ENCODE data around the gene FAM217A. TPM values are rescaled to one million over a fixed set of nuclear protein-coding genes. Genes with fewer than 3 reads are reported as not detected.

The FAM217A gene
- total and polyA plus RNA-seq, 10 of the 15 experiments (the other 5 are each of a cell fraction or from before 2014, with no cell fraction given), result 0.09 to 0.11 TPM; not detected in 8

DNA sequence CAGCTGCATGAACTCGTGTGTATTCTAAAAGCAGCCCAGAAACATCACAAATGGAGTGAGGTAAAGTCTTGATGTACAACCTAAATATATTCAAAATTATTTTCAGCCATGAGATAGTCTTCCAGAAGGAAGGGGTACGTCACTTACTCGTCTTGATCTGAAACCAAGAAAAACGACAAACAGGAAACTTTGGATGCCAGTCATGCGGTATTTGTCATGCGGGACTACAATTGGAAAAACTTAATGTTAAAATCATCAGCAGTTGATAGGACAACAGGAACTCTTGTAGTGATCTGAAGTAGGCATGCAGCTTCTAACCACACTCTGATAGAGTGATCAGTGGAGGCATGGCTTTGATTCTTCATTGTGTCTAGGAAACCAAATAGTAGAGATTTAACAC lies 29.7 kb downstream of the FAM217A start (continued):
- TF ChIP-seq MEF2A (IDR thresholded peaks at IDR 0.05; ENCODE audit: insufficient read depth, low read depth, low read length), result no peak
- no peak for TF ChIP-seq ETV6 (conservative IDR thresholded peaks at IDR 0.05 in 1 of 2, IDR thresholded peaks at IDR 0.05 in 1 of 2; ENCODE audit: borderline replicate concordance in 1 of 2, low read depth in 1 of 2)
- no peak for TF ChIP-seq RAD21 (IDR thresholded peaks at IDR 0.05; ENCODE audit: insufficient read depth, low read depth, low read length)
- no peak for TF ChIP-seq USF1 (IDR thresholded peaks at IDR 0.05; ENCODE audit: borderline replicate concordance, extremely low read length, insufficient read depth, low read depth, low read length)
- no peak for TF ChIP-seq MTA3 (IDR thresholded peaks at IDR 0.05; ENCODE audit: borderline replicate concordance, low read length)
- no peak for TF ChIP-seq ZNF384 (IDR thresholded peaks at IDR 0.05; ENCODE audit: borderline replicate concordance, low read depth, low read length)

GRCh38 chr6:4041480-4041879 lies 37.5 kb downstream of the FAM217A start:
- no peak overlapping the region for H3K9ac ChIP-seq (ENCODE audit: control insufficient read depth, insufficient read depth, low read length)
- peaks cover 8% of the 10 kb centered on the region for H3K79me2 ChIP-seq (ENCODE audit: control insufficient read depth, insufficient read depth, low read length)
- DNase-seq (ENCODE audit: low read depth, low spot score) (no peak), FAIRE-seq (no peak), ATAC-seq (no peak)
- no peaks in the 10 kb centered on the region for H3K9me3 ChIP-seq (replicated peaks; ENCODE audit: control insufficient read depth, insufficient read depth, low read length)
- no TSS peak for BruUV-seq (replicated peaks)
- POLR2A ChIA-PET, result no interaction called here
- intact Hi-C loops (cut with micrococcal nuclease; ENCODE audit: unreplicated experiment) (no loop called here), in situ Hi-C loops (cut with MboI) (no loop called here)
- H2AFZ ChIP-seq (ENCODE audit: control insufficient read depth, low read depth, low read length), result no peak overlapping the region
- H3K4me2 ChIP-seq (ENCODE audit: control insufficient read depth, insufficient read depth), result no peak overlapping the region
- H3K27ac ChIP-seq (ENCODE audit: control insufficient read depth, insufficient read depth), result no peak overlapping the region
- SMC1A ChIA-PET (ENCODE audit: uncharacterized antibody, unreplicated experiment), result no interaction called here
- H3K36me3 ChIP-seq (ENCODE audit: control insufficient read depth in 2 of 2, insufficient read depth in 2 of 2, low read length in 1 of 2), result peaks cover 3 to 27% of the 10 kb centered on the region in 2 experiments
- RAD21 ChIA-PET (ENCODE audit: unreplicated experiment), result no interaction called here
- CTCF ChIA-PET, result no interaction called here
- H4K20me1 ChIP-seq (ENCODE audit: control insufficient read depth, insufficient read depth), result no peaks in the 10 kb centered on the region
- no peak overlapping the region for H3K4me3 ChIP-seq
- no peaks in the 10 kb centered on the region for H3K27me3 ChIP-seq (replicated peaks in 1 of 2; ENCODE audit: control insufficient read depth in 2 of 2, insufficient read depth in 2 of 2, low read length in 1 of 2)
- H3K4me1 ChIP-seq (ENCODE audit: control insufficient read depth, insufficient read depth, low read length), result no peaks in the 10 kb centered on the region
- TF ChIP-seq ETV6 (conservative IDR thresholded peaks at IDR 0.05 in 1 of 2, IDR thresholded peaks at IDR 0.05 in 1 of 2; ENCODE audit: borderline replicate concordance in 1 of 2, low read depth in 1 of 2) (no peak), BRCA1 (IDR thresholded peaks at IDR 0.05; ENCODE audit: low read depth, low read length) (no peak), HDAC2 (IDR thresholded peaks at IDR 0.05) (no peak), ZZZ3 (IDR thresholded peaks at IDR 0.05; ENCODE audit: control insufficient read depth, insufficient read length, low read depth) (no peak), IRF5 (IDR thresholded peaks at IDR 0.05; ENCODE audit: borderline replicate concordance) (no peak), RCOR1 (conservative IDR thresholded peaks at IDR 0.05; ENCODE audit: low read depth, low read length) (no peak), TAF1 (IDR thresholded peaks at IDR 0.05; ENCODE audit: borderline replicate concordance, low read depth, low read length) (no peak), EED (IDR thresholded peaks at IDR 0.05; ENCODE audit: low read depth) (no peak), TBL1XR1 (IDR thresholded peaks at IDR 0.05; ENCODE audit: low read depth, low read length) (no peak), POLR2AphosphoS5 (IDR thresholded peaks at IDR 0.05; ENCODE audit: low read length) (no peak), NR2C2 (IDR thresholded peaks at IDR 0.05; ENCODE audit: borderline replicate concordance, control insufficient read depth, insufficient read length, low read depth) (no peak), POLR2A (IDR thresholded peaks at IDR 0.05; ENCODE audit: low read depth, low read length) (no peak), PBX3 (IDR thresholded peaks at IDR 0.05; ENCODE audit: insufficient replicate concordance, low read depth, low read length) (no peak)
- TF ChIP-seq, protein P1, sequence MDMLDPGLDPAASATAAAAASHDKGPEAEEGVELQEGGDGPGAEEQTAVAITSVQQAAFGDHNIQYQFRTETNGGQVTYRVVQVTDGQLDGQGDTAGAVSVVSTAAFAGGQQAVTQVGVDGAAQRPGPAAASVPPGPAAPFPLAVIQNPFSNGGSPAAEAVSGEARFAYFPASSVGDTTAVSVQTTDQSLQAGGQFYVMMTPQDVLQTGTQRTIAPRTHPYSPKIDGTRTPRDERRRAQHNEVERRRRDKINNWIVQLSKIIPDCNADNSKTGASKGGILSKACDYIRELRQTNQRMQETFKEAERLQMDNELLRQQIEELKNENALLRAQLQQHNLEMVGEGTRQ (IDR thresholded peaks at IDR 0.05; ENCODE audit: borderline replicate concordance, low read depth, low read length), result no peak

Data from GM12878 (cell line).